K562 (cell line): Measurements from ENCODE around the gene MT2A.
"Not testable (repeated sequence)": the region's sequence is repeated elsewhere in the genome, so short reads cannot be mapped to it uniquely, and the experiment has no call there.

Experiments used
- CTCF ChIP-seq, 3 experiments: IDR thresholded peaks in 2 of 3; conservative IDR thresholded peaks in 1 of 3; 2 replicates each; pipeline ENCODE4 v1.5.1; 2011 to 2012; ENCODE audit warnings: low read length in 3 of 3, mild to moderate bottlenecking in 3 of 3, control low read depth in 2 of 3, improper control_type of control experiment in 1 of 3, inconsistent platforms in 1 of 3, low read depth in 1 of 3, mixed read lengths in 1 of 3, moderate library complexity in 1 of 3; ENCODE audit not compliant: insufficient read depth in 2 of 3
- EZH2 ChIP-seq: IDR thresholded peaks from 2 replicates; pipeline ENCODE4 v1.6.1; 2012; ENCODE audit warnings: low read depth, mild to moderate bottlenecking, inconsistent platforms, low read length, borderline replicate concordance
- MAFF ChIP-seq: IDR thresholded peaks from 2 replicates; pipeline ENCODE4 v1.6.1; 2012; ENCODE audit warnings: low read length, improper control_type of control experiment
- POLR2AphosphoS5 ChIP-seq: IDR thresholded peaks from 2 replicates; pipeline ENCODE4 v1.6.1; 2011; ENCODE audit warnings: mild to moderate bottlenecking, low read depth, low read length, moderate library complexity; ENCODE audit not compliant: control insufficient read depth, insufficient read depth
- POLR2B ChIP-seq: fragments of 450-650 bp; IDR thresholded peaks from 2 replicates; pipeline ENCODE4 v1.6.1; 2018; ENCODE audit warnings: low read depth; ENCODE audit not compliant: partially characterized antibody
- RBM39 ChIP-seq: fragments of 200-400 bp; formaldehyde crosslinking; optimal IDR thresholded peaks from 2 replicates; pipeline ENCODE3; 2018; ENCODE audit warnings: low read depth, low read length
- RCOR1 ChIP-seq, 2 experiments: IDR thresholded peaks; 2 replicates each; pipeline ENCODE4 v1.6.1; 2012; ENCODE audit warnings: low read depth in 2 of 2, low read length in 2 of 2, borderline replicate concordance in 1 of 2, improper control_type of control experiment in 1 of 2
- ZBTB2 ChIP-seq: fragments of 450-650 bp; IDR thresholded peaks from 2 replicates; pipeline ENCODE4 v1.6.1; 2016; ENCODE audit warnings: antibody characterized with exemption

- TF ChIP-seq CTCF (IDR thresholded peaks at IDR 0.05 in 2 of 3, conservative IDR thresholded peaks at IDR 0.05 in 1 of 3; ENCODE audit: insufficient read depth in 2 of 3, low read depth in 1 of 3, low read length in 3 of 3); RBM39; POLR2AphosphoS5; EZH2; ZBTB2; POLR2B; RCOR1 (IDR thresholded peaks at IDR 0.05; ENCODE audit: borderline replicate concordance in 1 of 2, low read depth in 2 of 2, low read length in 2 of 2); MAFF: not testable (repeated sequence)
Observed at GRCh38 chr16:56623184-56623583, 14.8 kb downstream of the MT2A start.
